Astrocyte of the spinal cord (primary cell): Measurements from ENCODE around the gene GPBAR1.

ENCODE experiments used
- DNase-seq: peaks from one replicate; pipeline ENCODE4 v3.0.0; 2011; ENCODE audit warnings: low read depth, low spot score
- H3K4me3 ChIP-seq: 2 replicates; pipeline ENCODE4 v1.5.1; 2011; ENCODE audit warnings: low read depth, mild to moderate bottlenecking, low read length, moderate library complexity
- in situ Hi-C: cut with HindIII; loops from 2 replicates; pipeline ENCODE4 v1.10.0; 2017; ENCODE audit warnings: low sequenced_read_pairs
- TF ChIP-seq, protein P1 (sequence below): IDR thresholded peaks from 2 replicates; pipeline ENCODE4 v1.5.1; 2012; ENCODE audit warnings: low read depth, mild to moderate bottlenecking, low read length, inconsistent platforms

The GPBAR1 gene

DNA sequence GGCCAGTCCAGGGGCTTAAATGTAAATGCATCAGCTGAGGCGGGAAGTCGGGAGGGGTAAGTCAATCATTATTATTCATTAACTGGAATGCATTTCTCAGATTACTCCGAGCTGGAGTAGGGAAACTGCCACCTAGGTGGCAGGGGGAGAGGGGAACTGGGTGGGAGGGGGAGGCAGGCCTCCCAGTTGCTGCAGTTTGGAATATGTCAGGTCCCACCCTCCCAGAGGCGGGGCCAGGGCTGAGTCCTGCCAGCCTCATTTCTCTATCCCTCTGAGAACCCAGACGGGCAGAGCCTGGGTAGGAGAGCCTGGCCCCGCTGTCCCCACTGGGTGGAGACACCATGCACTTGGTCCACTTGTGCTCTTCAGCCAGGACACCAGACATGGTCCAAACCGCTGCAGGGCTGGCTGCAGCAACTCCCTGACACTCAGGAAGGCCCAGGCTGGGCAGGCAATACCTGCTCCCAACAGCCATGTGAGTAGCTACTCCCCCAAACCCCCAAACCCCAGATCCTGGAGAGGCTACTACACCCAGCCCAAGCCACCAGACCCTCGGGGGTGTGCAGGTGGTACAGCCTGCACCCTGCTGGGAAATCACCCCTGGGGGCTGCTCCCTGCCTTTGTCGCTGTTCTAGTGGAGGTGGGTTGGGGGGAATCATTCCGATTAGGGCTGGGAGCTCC is at the start of gene GPBAR1:
Gene GPBAR1, plus strand, starts transcription at position 274 of the 681 bp plus-strand sequence. CDS start 1,710 bp downstream, outside the sequence.
- in situ Hi-C loops: no loop called here
- DNase-seq: no peak

DNA sequence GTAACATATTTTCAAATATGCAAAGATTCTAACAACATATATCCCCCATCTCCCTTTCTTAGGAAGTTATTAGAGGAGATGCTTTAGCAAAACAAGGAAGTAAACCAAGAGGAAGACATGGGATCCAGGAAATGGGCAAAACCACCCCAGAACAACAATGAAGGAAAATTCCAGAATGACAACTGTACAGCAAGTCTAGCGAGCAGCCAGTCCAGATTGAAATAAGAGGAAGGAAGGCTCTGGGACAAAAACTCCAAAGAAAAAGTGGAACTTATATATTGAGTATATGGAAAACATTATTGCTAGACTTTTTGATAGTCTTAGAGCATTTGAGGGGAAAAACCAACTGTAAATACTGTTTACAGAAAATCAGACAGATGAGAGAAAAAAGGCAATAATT is 46.7 kb upstream of the GPBAR1 start:
- H3K4me3 ChIP-seq: no peak overlapping the region
- no peak for DNase-seq
- in situ Hi-C loops: no loop called here
- TF ChIP-seq, protein P1, sequence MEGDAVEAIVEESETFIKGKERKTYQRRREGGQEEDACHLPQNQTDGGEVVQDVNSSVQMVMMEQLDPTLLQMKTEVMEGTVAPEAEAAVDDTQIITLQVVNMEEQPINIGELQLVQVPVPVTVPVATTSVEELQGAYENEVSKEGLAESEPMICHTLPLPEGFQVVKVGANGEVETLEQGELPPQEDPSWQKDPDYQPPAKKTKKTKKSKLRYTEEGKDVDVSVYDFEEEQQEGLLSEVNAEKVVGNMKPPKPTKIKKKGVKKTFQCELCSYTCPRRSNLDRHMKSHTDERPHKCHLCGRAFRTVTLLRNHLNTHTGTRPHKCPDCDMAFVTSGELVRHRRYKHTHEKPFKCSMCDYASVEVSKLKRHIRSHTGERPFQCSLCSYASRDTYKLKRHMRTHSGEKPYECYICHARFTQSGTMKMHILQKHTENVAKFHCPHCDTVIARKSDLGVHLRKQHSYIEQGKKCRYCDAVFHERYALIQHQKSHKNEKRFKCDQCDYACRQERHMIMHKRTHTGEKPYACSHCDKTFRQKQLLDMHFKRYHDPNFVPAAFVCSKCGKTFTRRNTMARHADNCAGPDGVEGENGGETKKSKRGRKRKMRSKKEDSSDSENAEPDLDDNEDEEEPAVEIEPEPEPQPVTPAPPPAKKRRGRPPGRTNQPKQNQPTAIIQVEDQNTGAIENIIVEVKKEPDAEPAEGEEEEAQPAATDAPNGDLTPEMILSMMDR: no peak

More for the DNA sequence above, at the start of gene GPBAR1:
- no peak within 1 kb of the TSS for H3K4me3 ChIP-seq
- TF ChIP-seq, protein P1: no peak

- in situ Hi-C loops: no loop called here
- peak overlapping the region; percentile 98 for H3K4me3 ChIP-seq
- TF ChIP-seq, protein P1: no peak
- DNase-seq: no peak
These were observed 44.5 kb upstream of the GPBAR1 start for GRCh38 chr2:218216336-218216673.

- in situ Hi-C loops: no loop called here
- DNase-seq: peak; percentile 97
- H3K4me3 ChIP-seq: peak within 1 kb of the TSS; percentile 98
- TF ChIP-seq, protein P1: no peak
These were observed 44.0 kb upstream of the GPBAR1 start, which contains the start of gene ARPC2 for GRCh38 chr2:218216674-218217359. Gene ARPC2 (plus strand): TSS chr2:218217189. CDS start chr2:218217471, 282 bp downstream.

DNA sequence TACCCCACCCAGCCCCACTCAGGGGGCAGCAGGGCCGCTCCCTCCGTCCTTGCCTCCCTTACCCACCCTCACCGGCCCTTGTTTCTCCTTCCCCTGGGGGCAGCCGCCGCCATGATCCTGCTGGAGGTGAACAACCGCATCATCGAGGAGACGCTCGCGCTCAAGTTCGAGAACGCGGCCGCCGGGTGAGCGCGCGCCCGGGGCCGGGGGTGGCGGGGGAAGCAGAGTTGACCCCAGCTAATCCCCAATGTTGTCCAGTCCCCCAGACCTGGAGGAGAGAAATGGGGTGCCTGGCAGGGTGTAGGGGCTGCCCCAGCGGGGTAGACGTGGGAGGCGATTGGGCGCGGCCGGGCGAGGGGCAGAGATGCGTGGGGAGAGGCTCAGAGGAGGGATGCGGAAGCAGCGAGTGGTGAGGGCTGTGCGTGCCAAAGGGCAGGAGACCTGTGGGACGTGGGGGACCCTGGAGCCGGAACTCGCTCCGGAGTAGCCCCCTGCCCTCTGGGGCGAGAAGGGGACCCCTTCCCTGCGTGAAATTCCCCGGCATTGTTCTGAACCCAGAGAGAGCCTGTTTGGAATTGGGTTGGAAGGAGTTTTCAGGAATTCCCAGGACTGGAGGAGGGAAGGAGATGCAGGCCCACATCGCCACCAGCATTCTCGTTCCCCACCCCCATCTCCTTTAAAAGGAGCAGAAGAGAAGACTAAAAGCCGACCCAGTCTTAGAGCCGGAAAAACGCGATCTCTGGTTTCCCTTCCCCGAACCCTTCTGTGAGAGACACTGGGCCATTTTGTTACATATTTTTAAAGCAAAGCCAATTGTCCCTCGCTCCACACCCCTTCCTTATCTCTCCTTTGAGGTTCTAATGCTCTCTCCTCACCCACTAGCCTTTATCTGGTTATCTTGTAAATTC is 43.2 kb upstream of the GPBAR1 start:
- TF ChIP-seq, protein P1: no peak
- peak overlapping the region; percentile 98 for H3K4me3 ChIP-seq
- no peak for DNase-seq
- in situ Hi-C loops: no loop called here
